Heart left ventricle (tissue), 13 donors: ENCODE data around the gene GRK3.
A peak's percentile ranks its signal among the peaks of the same experiment; 100 is the strongest.

ENCODE experiments used
- POLR2A ChIP-seq, 2 donors: fragments of 450-650 bp; IDR thresholded peaks; one replicate each; pipeline ENCODE4 v1.6.1; 2017; ENCODE audit warnings: antibody characterized with exemption in 2 of 2, mild to moderate bottlenecking in 2 of 2, moderate library complexity in 2 of 2
- TF ChIP-seq, protein P1 (sequence below), 12 donors: fragments of 200-600 bp; sonication (generic) in 4 of 12; IDR thresholded peaks; one replicate each; pipeline versions ENCODE4 v1.5.0 to v1.8.0; 2018 to 2022; ENCODE audit warnings: antibody characterized with exemption in 12 of 12, mild to moderate bottlenecking in 5 of 12
- donor health status: ischemic (EF 13 %, LVEDD 7.1; RV severe dilation, severe dysfunction).
- donor health status: DM: no; HTN: yes; CAD: no.
- donor health status: DM: no; HTN: no; CAD: no.
- donor health status: ischemic (EF 25% LVEDD 6.9; RV normal size, moderate dysfunction).
- donor health status: ischemic (EF 25% LVEDD 5.7; RV mildly dilated, moderate dysfunction).
- donor health status: ischemic (EF 35%, LVEDD 5.7; RV mildly dilated, moderate dysfunction).
- donor health status: nonischemic (EF 11% LVEDD 7.7; RV severe dilation, severe dysfunction).
- donor health status: DM: yes; HTN: yes; CAD: no.
- donor health status: PGD.
- donor health status: ischemic (EF 29% LVEDD 5.4; RV normal size, mild dysfunction).
- donor health status: nonischemic (EF 23%, LVEDD 6.1; RV moderate dilation, normal function).

DNA sequence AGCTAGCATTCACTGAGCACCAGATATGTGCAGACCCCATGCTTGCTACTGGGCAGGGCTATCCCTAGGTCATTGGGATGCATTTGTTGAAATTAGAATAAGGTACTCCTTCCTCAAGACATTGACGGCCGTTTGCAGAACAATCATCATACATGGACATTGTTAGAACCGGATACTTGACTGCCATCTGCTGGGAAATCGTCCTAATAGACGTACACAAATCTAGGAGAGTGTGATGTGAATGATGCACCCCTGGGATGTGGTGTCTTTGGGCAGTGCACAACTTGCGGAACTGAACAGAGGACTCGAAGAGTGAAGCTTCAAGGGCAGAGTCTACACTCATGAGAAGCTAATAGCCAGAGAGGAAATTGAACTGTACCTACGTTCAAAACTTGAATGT lies 213.4 kb downstream of the GRK3 start:
- TF ChIP-seq, protein P1, sequence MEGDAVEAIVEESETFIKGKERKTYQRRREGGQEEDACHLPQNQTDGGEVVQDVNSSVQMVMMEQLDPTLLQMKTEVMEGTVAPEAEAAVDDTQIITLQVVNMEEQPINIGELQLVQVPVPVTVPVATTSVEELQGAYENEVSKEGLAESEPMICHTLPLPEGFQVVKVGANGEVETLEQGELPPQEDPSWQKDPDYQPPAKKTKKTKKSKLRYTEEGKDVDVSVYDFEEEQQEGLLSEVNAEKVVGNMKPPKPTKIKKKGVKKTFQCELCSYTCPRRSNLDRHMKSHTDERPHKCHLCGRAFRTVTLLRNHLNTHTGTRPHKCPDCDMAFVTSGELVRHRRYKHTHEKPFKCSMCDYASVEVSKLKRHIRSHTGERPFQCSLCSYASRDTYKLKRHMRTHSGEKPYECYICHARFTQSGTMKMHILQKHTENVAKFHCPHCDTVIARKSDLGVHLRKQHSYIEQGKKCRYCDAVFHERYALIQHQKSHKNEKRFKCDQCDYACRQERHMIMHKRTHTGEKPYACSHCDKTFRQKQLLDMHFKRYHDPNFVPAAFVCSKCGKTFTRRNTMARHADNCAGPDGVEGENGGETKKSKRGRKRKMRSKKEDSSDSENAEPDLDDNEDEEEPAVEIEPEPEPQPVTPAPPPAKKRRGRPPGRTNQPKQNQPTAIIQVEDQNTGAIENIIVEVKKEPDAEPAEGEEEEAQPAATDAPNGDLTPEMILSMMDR (IDR thresholded peaks at IDR 0.05): peak in 6 of 12 donors; percentile 19 to 39 (median 23)
- TF ChIP-seq POLR2A (IDR thresholded peaks at IDR 0.05): no peak
